Measurements from ENCODE around the gene DEAF1. TPM values are rescaled to one million over a fixed set of nuclear protein-coding genes. Genes with fewer than 3 reads are reported as not detected.

Gene DEAF1
- total RNA-seq, 1 donor from 2014 or later: 48.9 TPM

DNA sequence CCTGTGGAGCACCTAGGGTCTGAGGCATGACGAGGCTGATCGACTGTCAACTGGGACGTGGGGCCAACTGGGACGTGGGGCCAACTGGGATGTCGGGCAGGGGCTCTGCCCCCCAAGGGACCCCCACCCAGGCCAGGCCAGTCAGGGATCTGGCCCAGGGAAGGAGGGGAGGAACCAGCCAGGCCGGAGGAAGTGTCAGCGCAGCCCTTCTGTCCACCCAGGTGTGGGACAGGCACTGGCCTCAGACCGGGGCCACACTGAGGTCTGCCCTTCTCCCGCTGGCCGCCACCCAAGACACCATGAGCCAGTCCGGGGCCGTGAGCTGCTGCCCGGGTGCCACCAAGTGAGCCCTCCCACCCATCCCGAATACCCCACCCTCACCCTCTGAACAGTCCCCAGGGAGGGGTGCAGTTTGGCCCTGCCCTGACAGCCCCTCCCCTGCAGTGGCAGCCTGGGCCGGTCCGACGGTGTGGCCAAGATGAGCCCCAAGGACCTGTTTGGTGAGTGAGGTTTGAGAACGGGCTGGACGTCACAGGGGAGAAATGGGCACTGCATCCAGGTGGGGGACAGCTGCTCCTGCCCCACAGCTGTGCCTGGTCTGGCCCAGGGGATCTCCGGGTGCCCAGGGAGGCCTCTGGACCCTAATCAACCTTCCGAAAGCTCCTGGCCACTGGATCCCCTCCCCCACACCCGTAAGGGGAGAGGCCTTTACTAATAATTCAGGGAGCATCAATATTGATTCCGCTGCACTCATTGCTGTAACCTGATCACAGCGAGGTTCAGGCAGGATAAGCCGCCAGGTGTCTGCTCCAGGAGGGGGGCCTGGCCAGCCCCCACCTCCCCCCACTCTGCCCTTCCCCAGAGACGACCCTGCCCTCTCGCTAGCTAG is 14.3 kb upstream of the DEAF1 start:
- H3K36me3 ChIP-seq (ENCODE audit: insufficient read depth, low read length): no peaks in the 10 kb centered on the region
- Mint-ChIP-seq H3K36me3 (ENCODE audit: low read depth, unreplicated experiment) (peaks cover 2% of the 10 kb centered on the region), H3K9me3 (ENCODE audit: unreplicated experiment) (peaks cover 1% of the 10 kb centered on the region), H3K27me3 (ENCODE audit: low read depth, unreplicated experiment) (no peaks in the 10 kb centered on the region), H3K4me3 (ENCODE audit: unreplicated experiment) (no peak overlapping the region), H3K27ac (ENCODE audit: unreplicated experiment) (no peak overlapping the region), H3K4me1 (ENCODE audit: low read depth, unreplicated experiment) (peaks cover 3% of the 10 kb centered on the region)
- H2AFZ ChIP-seq (ENCODE audit: low read depth, low read length): no peak overlapping the region
- no peak for FAIRE-seq
- no peaks in the 10 kb centered on the region for H3K9me3 ChIP-seq (ENCODE audit: insufficient read depth, low read depth, low read length)
- peaks cover 3% of the 10 kb centered on the region for H4K20me1 ChIP-seq (ENCODE audit: insufficient read depth, low read length)
- H3K27me3 ChIP-seq (ENCODE audit: insufficient read depth, low read length): no peaks in the 10 kb centered on the region
- no peak for TF ChIP-seq EZH2 (IDR thresholded peaks at IDR 0.05; ENCODE audit: insufficient read depth, low read length)
- TF ChIP-seq, protein P1, sequence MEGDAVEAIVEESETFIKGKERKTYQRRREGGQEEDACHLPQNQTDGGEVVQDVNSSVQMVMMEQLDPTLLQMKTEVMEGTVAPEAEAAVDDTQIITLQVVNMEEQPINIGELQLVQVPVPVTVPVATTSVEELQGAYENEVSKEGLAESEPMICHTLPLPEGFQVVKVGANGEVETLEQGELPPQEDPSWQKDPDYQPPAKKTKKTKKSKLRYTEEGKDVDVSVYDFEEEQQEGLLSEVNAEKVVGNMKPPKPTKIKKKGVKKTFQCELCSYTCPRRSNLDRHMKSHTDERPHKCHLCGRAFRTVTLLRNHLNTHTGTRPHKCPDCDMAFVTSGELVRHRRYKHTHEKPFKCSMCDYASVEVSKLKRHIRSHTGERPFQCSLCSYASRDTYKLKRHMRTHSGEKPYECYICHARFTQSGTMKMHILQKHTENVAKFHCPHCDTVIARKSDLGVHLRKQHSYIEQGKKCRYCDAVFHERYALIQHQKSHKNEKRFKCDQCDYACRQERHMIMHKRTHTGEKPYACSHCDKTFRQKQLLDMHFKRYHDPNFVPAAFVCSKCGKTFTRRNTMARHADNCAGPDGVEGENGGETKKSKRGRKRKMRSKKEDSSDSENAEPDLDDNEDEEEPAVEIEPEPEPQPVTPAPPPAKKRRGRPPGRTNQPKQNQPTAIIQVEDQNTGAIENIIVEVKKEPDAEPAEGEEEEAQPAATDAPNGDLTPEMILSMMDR (IDR thresholded peaks at IDR 0.05; ENCODE audit: insufficient read depth, low read depth, low read length): no peak
- H3K4me2 ChIP-seq (ENCODE audit: low read length): no peak overlapping the region
- no peak overlapping the region for H3K27ac ChIP-seq (ENCODE audit: low read depth, low read length)
- H3K9ac ChIP-seq (ENCODE audit: low read length): no peak overlapping the region
- peaks cover 24% of the 10 kb centered on the region for H3K4me1 ChIP-seq (ENCODE audit: insufficient read depth, low read length)
- H3K79me2 ChIP-seq (ENCODE audit: insufficient read depth, low read length): peaks cover 14% of the 10 kb centered on the region
- no peak overlapping the region for H3K4me3 ChIP-seq (ENCODE audit: insufficient read depth, low read depth, low read length)
- no peak for DNase-seq (ENCODE audit: low read depth)

DNA sequence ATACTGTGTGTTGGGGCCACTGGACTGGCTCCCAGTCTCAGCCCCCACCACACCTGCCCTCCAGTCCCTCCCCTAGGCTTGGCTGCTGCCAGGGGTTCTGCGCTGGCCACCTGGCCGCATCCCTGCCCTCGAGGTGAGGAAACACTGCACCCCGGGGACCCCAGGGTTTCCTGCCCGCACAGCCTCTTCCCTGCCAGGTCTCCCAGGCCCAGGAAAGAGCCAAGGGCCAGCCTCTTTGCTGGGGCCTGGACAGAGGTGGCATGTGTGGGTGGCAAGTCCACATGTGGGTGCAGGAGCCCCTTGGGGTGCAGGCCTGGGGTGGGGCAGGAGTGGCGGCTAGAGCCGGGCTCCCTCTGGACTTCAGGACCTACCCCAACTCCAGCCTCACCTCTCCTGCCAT is 13.5 kb upstream of the DEAF1 start:
- H3K4me1 Mint-ChIP-seq (ENCODE audit: low read depth, unreplicated experiment): peaks cover 3% of the 10 kb centered on the region
- H3K27me3 ChIP-seq (ENCODE audit: insufficient read depth, low read length): no peaks in the 10 kb centered on the region
- no peaks in the 10 kb centered on the region for H3K36me3 ChIP-seq (ENCODE audit: insufficient read depth, low read length)
- H3K27ac Mint-ChIP-seq (ENCODE audit: unreplicated experiment): no peak overlapping the region
- peaks cover 1% of the 10 kb centered on the region for H3K9me3 Mint-ChIP-seq (ENCODE audit: unreplicated experiment)
- H3K4me3 Mint-ChIP-seq (ENCODE audit: unreplicated experiment): no peak overlapping the region
- H3K27ac ChIP-seq (ENCODE audit: low read depth, low read length): no peak overlapping the region
- TF ChIP-seq EZH2 (IDR thresholded peaks at IDR 0.05; ENCODE audit: insufficient read depth, low read length): no peak
- TF ChIP-seq, protein P1 (IDR thresholded peaks at IDR 0.05; ENCODE audit: insufficient read depth, low read depth, low read length): no peak
- no peak for DNase-seq (ENCODE audit: low read depth)
- H3K79me2 ChIP-seq (ENCODE audit: insufficient read depth, low read length): peaks cover 14% of the 10 kb centered on the region
- H3K9ac ChIP-seq (ENCODE audit: low read length): no peak overlapping the region
- no peaks in the 10 kb centered on the region for H3K9me3 ChIP-seq (ENCODE audit: insufficient read depth, low read depth, low read length)
- H3K27me3 Mint-ChIP-seq (ENCODE audit: low read depth, unreplicated experiment): no peaks in the 10 kb centered on the region
- no peak overlapping the region for H3K4me3 ChIP-seq (ENCODE audit: insufficient read depth, low read depth, low read length)
- peaks cover 24% of the 10 kb centered on the region for H3K4me1 ChIP-seq (ENCODE audit: insufficient read depth, low read length)
- no peak overlapping the region for H3K4me2 ChIP-seq (ENCODE audit: low read length)
- no peak for FAIRE-seq
- peaks cover 6% of the 10 kb centered on the region for H4K20me1 ChIP-seq (ENCODE audit: insufficient read depth, low read length)
- H2AFZ ChIP-seq (ENCODE audit: low read depth, low read length): no peak overlapping the region
- H3K36me3 Mint-ChIP-seq (ENCODE audit: low read depth, unreplicated experiment): no peaks in the 10 kb centered on the region

All from astrocyte (in vitro differentiated cells and primary cell).